Activated naive CD4-positive, alpha-beta T cell treated with anti-CD3 and anti-CD28 coated beads for 36 hours (primary cell): ENCODE data around the gene RAB40A. TPM values are rescaled to one million over a fixed set of nuclear protein-coding genes. Genes with fewer than 3 reads are reported as not detected.

Experiments used
- CTCF ChIA-PET: fragments of 350-600 bp; sonication (Branson Sonifier 250); formaldehyde crosslinking; loops from one replicate; lab custom pipeline; 2021; ENCODE audit warnings: antibody characterized with exemption; lab: Charles Lee
- DNase-seq: peaks from one replicate; pipeline ENCODE4 v3.0.0-alpha.2; 2020
- H3K27ac Mint-ChIP-seq: one replicate; pipeline ENCODE4 v1.8.0; 2021; ENCODE audit warnings: mild to moderate bottlenecking, mixed read lengths
- H3K27me3 Mint-ChIP-seq: one replicate; pipeline ENCODE4 v1.8.0; 2021; ENCODE audit warnings: low read depth, mixed read lengths
- H3K36me3 Mint-ChIP-seq: one replicate; pipeline ENCODE4 v1.8.0; 2021; ENCODE audit warnings: low read depth, mixed read lengths
- H3K4me1 Mint-ChIP-seq: one replicate; pipeline ENCODE4 v1.8.0; 2021; ENCODE audit warnings: low read depth, mixed read lengths
- H3K4me3 Mint-ChIP-seq: one replicate; pipeline ENCODE4 v1.8.0; 2021; ENCODE audit warnings: mild to moderate bottlenecking, moderate library complexity, mixed read lengths
- H3K9me3 Mint-ChIP-seq: one replicate; pipeline ENCODE4 v1.8.0; 2021; ENCODE audit warnings: mixed read lengths
- intact Hi-C: fragments of 100-400 bp; cut with micrococcal nuclease; formaldehyde crosslinking; loops from one replicate; pipeline ENCODE4 v1.15.1; 2023
- total RNA-seq, 2 experiments: library from RNA; stranded (reverse); gene quantifications; one replicate each; pipeline ENCODE4 v1.2.3, GENCODE V29; 2021

The RAB40A gene
- total RNA-seq, 2 experiments from 2014 or later = 0.07 TPM; not detected in 1

DNA sequence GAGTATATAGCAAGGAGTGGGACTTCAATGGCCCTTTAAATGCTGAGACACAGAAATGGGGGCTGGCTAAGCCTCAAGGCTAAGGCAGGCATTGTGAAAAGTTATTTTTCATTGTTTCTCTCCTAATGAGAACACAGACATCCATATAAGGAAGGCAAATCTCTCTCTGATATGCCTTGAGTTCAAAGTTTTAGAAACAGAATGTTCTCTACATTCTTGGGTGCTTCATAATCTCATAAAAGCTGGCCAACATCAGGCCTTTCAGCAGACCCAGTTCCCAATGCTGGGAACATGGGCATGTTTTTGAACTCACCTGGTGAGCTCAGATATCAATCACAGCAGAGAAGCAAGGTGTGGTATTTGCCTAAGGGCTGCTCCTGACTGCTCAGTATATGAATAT is 19.4 kb upstream of the RAB40A start:
- Mint-ChIP-seq H3K27me3 (no peaks in the 10 kb centered on the region), H3K27ac (no peak overlapping the region), H3K4me1 (peaks cover 2% of the 10 kb centered on the region), H3K9me3 (no peaks in the 10 kb centered on the region), H3K4me3 (no peak overlapping the region), H3K36me3 (no peaks in the 10 kb centered on the region)
- no peak for DNase-seq
- intact Hi-C loops = no loop called here
- CTCF ChIA-PET = no interaction called here

- no peak overlapping the region for H3K27ac Mint-ChIP-seq
- intact Hi-C loops = no loop called here
- no peak for DNase-seq
- no peaks in the 10 kb centered on the region for H3K27me3 Mint-ChIP-seq
- H3K36me3 Mint-ChIP-seq = no peaks in the 10 kb centered on the region
- H3K4me1 Mint-ChIP-seq = peaks cover 5% of the 10 kb centered on the region
- no peak overlapping the region for H3K4me3 Mint-ChIP-seq
- H3K9me3 Mint-ChIP-seq = no peaks in the 10 kb centered on the region
- CTCF ChIA-PET = no interaction called here
These were observed 18.6 kb upstream of the RAB40A start for GRCh38 chrX:103537871-103538387.

DNA sequence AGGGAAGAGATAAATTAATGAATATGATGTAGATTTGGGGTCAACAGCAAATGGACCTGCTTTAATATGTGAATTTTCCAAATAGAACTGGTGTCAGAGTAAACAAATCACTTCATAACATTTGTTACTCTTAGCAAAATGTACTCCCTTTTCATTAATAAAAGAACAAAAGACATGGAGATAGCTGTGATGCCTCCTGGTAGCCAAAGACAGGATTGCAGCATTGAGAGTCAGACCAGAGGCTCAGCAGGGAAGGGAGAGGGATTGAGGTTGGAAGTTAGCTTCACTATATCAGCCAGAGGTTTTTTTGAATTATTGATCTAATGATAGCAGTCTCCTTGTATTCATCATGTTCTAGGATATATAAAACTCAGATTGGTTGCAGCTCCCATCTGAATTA is 17.4 kb upstream of the RAB40A start:
- Mint-ChIP-seq H3K27ac (no peak overlapping the region), H3K4me1 (peaks cover 5% of the 10 kb centered on the region), H3K27me3 (no peaks in the 10 kb centered on the region), H3K4me3 (no peak overlapping the region), H3K36me3 (no peaks in the 10 kb centered on the region), H3K9me3 (no peaks in the 10 kb centered on the region)
- CTCF ChIA-PET = no interaction called here
- DNase-seq = no peak
- intact Hi-C loops = no loop called here

DNA sequence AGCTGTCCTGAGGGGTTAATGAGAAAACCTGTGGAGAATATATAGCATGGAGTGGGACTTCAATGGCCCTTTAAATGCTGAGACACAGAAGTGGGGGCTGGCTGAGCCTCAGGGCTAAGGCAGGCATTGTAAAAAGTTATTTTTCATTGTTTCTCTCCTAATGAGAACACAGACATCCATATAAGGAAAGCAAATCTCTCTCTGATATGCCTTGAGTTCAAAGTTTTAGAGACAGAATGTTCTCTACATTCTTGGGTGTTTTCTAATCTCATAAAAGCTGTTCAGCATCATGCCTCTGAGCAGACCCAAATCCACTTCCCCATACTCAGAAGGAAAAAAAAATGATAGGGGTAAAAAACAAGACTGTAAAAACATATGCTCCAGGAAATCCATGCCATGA is 16.8 kb upstream of the RAB40A start:
- Mint-ChIP-seq H3K27me3 (no peaks in the 10 kb centered on the region), H3K36me3 (no peaks in the 10 kb centered on the region), H3K27ac (no peak overlapping the region), H3K4me1 (peaks cover 5% of the 10 kb centered on the region), H3K9me3 (no peaks in the 10 kb centered on the region), H3K4me3 (no peak overlapping the region)
- no peak for DNase-seq
- intact Hi-C loops = no loop called here
- CTCF ChIA-PET = interaction anchor here (1.0 kb wide), 1 partner anchor 18 kb away, joined by 4 read pairs; no protein-coding TSS in a partner anchor

DNA sequence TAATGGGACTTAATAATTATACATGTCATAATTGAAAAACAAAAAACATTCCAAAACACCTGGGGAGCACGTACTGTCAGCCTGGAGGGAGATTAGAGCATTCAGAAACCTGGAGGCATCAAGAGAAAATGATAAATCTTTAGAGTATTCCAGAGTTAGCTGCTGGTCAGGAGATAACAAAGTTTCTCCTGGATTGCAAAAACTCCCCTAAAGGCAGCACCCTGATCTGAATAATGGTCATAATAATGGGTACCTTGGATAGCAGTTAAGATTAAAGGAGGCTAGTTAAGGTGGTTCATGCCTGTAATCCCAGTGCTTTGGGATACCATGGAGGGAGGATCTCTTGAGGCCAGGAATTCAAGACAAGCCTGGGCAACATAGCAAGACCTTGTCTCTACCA is 15.9 kb upstream of the RAB40A start:
- no peak for DNase-seq
- Mint-ChIP-seq H3K27ac (no peak overlapping the region), H3K27me3 (no peaks in the 10 kb centered on the region), H3K36me3 (no peaks in the 10 kb centered on the region), H3K4me1 (peaks cover 5% of the 10 kb centered on the region), H3K9me3 (no peaks in the 10 kb centered on the region), H3K4me3 (no peak overlapping the region)
- intact Hi-C loops = no loop called here
- CTCF ChIA-PET = interaction anchor here (0.7 to 1.0 kb wide), 2 partner anchors 9 to 19 kb away, joined by 3 to 4 read pairs; no protein-coding TSS in a partner anchor

GRCh38 chrX:103533511-103534216 is 14.4 kb upstream of the RAB40A start:
- CTCF ChIA-PET = interaction anchor here (0.6 to 1.8 kb wide), 5 partner anchors 11 to 282 kb away, joined by 3 to 7 read pairs (median 3); no protein-coding TSS in a partner anchor
- intact Hi-C loops = loop anchor here (1.0 to 5.0 kb wide), 5 partner anchors 94 to 284 kb away; partner anchors contain the start of genes TCEAL1 and TMEM31
- Mint-ChIP-seq H3K4me3 (peak overlapping the region; percentile 48), H3K9me3 (no peaks in the 10 kb centered on the region), H3K27ac (no peak overlapping the region), H3K27me3 (no peaks in the 10 kb centered on the region), H3K4me1 (peaks cover 5% of the 10 kb centered on the region), H3K36me3 (no peaks in the 10 kb centered on the region)
- peak; percentile 80 for DNase-seq

DNA sequence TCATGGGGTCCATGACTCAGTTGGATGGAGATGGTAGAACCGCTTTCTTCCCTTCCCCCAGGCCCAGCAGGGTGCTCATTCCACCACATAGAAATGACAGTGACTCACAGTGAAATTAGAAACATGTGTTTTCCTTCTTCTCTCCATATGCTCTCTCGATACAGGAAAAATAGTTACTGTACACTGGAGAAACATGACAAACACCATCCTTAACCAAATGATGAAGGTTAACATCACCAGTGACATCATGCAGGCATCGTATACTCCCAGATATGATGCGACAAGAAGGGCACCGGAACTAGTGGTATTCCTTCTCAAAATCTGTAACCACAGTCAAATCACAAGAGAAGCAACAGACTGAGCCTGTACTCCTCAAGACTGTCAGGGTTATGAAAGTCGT is 11.7 kb upstream of the RAB40A start:
- H3K27me3 Mint-ChIP-seq = no peaks in the 10 kb centered on the region
- H3K4me1 Mint-ChIP-seq = peaks cover 5% of the 10 kb centered on the region
- no peak for DNase-seq
- no peaks in the 10 kb centered on the region for H3K9me3 Mint-ChIP-seq
- intact Hi-C loops = loop anchor here (5.0 kb wide), 1 partner anchor 96 kb away; the partner anchor contains the start of gene TCEAL1
- H3K4me3 Mint-ChIP-seq = no peak overlapping the region
- no peak overlapping the region for H3K27ac Mint-ChIP-seq
- H3K36me3 Mint-ChIP-seq = no peaks in the 10 kb centered on the region
- CTCF ChIA-PET = no interaction called here

DNA sequence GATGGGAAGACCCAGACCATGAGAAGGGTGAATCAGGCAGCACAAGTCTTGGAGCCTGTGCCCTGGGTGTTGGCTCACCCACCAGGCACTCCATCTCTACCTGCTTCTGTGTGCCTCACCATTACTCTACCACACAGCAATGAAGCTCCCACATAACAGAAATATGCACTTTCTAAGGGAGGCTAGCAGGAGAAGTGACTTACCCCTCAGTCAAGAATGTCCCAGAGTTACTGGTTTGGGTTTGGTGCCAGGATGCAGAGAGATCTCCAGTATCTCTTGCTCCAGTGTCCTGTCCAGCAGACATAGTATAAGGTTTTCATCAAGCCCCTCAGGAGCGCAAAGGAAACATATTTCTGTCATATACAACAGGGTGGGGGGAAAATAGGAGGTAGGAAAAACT is 11.3 kb upstream of the RAB40A start:
- DNase-seq = no peak
- intact Hi-C loops = loop anchor here (5.0 kb wide), 1 partner anchor 97 kb away; the partner anchor contains the start of gene TCEAL1
- no peaks in the 10 kb centered on the region for H3K9me3 Mint-ChIP-seq
- no peaks in the 10 kb centered on the region for H3K36me3 Mint-ChIP-seq
- CTCF ChIA-PET = interaction anchor here (1.1 kb wide), 1 partner anchor 285 kb away, joined by 3 read pairs; no protein-coding TSS in a partner anchor
- no peak overlapping the region for H3K4me3 Mint-ChIP-seq
- H3K4me1 Mint-ChIP-seq = peaks cover 5% of the 10 kb centered on the region
- H3K27me3 Mint-ChIP-seq = no peaks in the 10 kb centered on the region
- H3K27ac Mint-ChIP-seq = no peak overlapping the region

DNA sequence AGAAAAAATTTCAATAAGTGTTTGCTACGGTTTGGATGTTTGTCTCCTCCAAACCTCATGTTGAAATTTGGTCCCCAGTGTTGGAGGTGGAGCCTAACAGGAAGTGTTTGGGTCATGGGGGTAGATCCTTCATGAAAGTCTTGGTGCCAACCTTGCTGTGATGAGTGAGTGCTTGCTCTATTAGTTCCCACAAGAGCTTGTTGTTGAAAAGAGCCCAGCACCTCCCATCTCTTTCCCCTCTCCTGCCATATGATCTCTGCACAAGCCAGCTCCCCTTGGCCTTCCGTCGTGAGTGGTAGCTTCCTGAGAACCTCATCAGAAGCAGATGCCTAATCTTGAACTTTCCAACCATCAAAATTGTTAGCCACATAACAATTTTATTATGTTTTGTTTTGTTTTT is 10.3 kb upstream of the RAB40A start:
- Mint-ChIP-seq H3K4me3 (no peak overlapping the region), H3K27ac (no peak overlapping the region), H3K9me3 (no peaks in the 10 kb centered on the region), H3K4me1 (peaks cover 5% of the 10 kb centered on the region), H3K36me3 (no peaks in the 10 kb centered on the region), H3K27me3 (no peaks in the 10 kb centered on the region)
- CTCF ChIA-PET = interaction anchor here (1.1 kb wide), 1 partner anchor 286 kb away, joined by 3 read pairs; no protein-coding TSS in a partner anchor
- intact Hi-C loops = no loop called here
- DNase-seq = no peak

DNA sequence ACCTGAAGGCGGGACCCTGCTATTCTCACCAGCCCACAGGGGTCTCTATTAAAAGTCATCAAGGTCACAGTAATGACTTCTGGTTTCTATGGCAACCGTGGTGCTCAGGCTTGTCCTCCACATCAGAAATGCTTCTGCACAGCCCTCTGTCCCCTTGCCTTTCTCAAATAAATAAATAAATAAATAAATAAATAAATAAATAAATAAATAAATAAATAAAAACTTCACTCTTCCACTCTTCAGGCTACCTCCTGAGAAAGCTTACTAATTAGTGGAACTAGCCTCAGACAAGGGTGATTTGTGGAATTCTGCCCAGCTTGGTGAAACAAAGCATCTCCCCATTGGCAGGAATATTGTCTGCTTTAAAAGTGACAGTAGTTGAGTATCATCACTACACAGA is 5.5 kb upstream of the RAB40A start:
- CTCF ChIA-PET = no interaction called here
- H3K9me3 Mint-ChIP-seq = no peaks in the 10 kb centered on the region
- no peak overlapping the region for H3K4me3 Mint-ChIP-seq
- no peaks in the 10 kb centered on the region for H3K4me1 Mint-ChIP-seq
- H3K36me3 Mint-ChIP-seq = no peaks in the 10 kb centered on the region
- no peak overlapping the region for H3K27ac Mint-ChIP-seq
- no peaks in the 10 kb centered on the region for H3K27me3 Mint-ChIP-seq
- intact Hi-C loops = no loop called here
- DNase-seq = no peak

GRCh38 chrX:103523605-103524004 is 4.3 kb upstream of the RAB40A start:
- DNase-seq = no peak
- Mint-ChIP-seq H3K27ac (no peak overlapping the region), H3K9me3 (no peaks in the 10 kb centered on the region), H3K4me3 (no peak overlapping the region), H3K27me3 (no peaks in the 10 kb centered on the region), H3K4me1 (no peaks in the 10 kb centered on the region), H3K36me3 (no peaks in the 10 kb centered on the region)
- intact Hi-C loops = no loop called here
- CTCF ChIA-PET = interaction anchor here (0.6 kb wide), 1 partner anchor 24 kb away, joined by 4 read pairs; no protein-coding TSS in a partner anchor

DNA sequence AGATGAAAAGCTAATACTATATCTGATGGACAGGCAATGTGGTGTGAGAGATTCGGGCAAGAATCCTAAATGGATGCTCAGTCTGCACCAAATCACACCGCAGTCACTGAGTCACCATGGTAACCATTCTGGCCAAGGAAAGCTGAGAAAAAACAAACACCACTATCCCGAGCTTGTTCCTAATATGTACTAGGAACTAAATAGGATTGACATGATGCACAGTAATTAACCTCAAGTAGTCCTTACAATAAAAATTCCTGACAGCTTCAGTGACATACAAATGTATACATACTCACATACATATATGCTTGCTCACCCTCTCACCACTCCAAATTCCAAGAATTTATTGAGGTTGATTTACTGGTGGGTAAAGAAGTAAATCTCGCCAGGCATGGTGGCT is 1.1 kb upstream of the RAB40A start:
- Mint-ChIP-seq H3K36me3 (no peaks in the 10 kb centered on the region), H3K4me3 (no peak overlapping the region), H3K27ac (no peak overlapping the region), H3K27me3 (no peaks in the 10 kb centered on the region), H3K9me3 (no peaks in the 10 kb centered on the region), H3K4me1 (no peaks in the 10 kb centered on the region)
- CTCF ChIA-PET = no interaction called here
- intact Hi-C loops = no loop called here
- no peak for DNase-seq

GRCh38 chrX:103518571-103518970 is 718 bp downstream of the RAB40A start:
- no peak for DNase-seq
- Mint-ChIP-seq H3K27ac (no peak overlapping the region), H3K27me3 (no peaks in the 10 kb centered on the region), H3K4me1 (no peaks in the 10 kb centered on the region), H3K4me3 (no peak overlapping the region), H3K9me3 (no peaks in the 10 kb centered on the region), H3K36me3 (no peaks in the 10 kb centered on the region)
- CTCF ChIA-PET = interaction anchor here (1.2 kb wide), 1 partner anchor 29 kb away, joined by 4 read pairs; no protein-coding TSS in a partner anchor
- intact Hi-C loops = no loop called here
